ENCODE results near the gene SULF2.

Gene SULF2

DNA sequence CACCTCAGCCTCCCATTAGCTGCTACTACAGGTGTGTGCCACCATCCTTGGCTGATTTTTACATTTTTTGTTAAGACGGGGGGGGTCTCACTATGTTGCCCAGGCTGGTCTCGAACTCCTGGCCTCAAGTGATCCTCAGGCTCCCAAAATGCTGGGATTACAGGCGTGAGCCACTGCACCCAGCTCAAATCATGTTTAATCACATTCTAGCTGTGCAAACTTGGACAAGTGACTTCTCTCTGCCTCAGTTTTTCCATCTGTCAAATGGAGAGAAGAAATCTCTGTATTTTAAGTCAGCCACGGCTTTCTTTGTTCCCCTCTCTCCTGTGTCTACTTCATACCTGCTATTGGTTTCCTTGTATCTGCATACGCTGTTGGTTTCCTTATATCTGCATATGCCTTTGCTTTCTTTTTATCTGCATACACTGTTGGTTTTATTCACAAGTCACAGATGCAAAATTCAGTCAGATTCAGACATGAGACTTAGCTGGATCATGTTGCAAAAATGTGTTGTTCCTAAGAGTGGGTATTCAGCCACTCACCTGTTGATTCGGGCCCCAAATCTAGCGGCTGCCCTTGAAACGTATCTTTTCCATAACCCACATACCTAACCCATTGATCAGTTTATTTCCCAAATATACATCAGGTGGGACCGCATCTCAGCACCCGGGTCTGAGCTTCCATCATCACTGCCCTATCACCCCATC, 30.2 kb downstream of the SULF2 start:
- no peaks in the 10 kb centered on the region for H3K4me1 ChIP-seq (ENCODE audit: insufficient read depth, low read length, poor library complexity, severe bottlenecking)
- no peak overlapping the region for H3K4me3 ChIP-seq (ENCODE audit: low read length, poor library complexity, severe bottlenecking)
- H3K9me2 ChIP-seq (replicated peaks; ENCODE audit: low read depth, low read length) = no peaks in the 10 kb centered on the region
- no peaks in the 10 kb centered on the region for H3K27me3 ChIP-seq (ENCODE audit: insufficient read depth, low read length, poor library complexity, severe bottlenecking)
- no peak overlapping the region for H3K4me2 ChIP-seq (ENCODE audit: low read depth, low read length, poor library complexity, severe bottlenecking)
- H3F3A ChIP-seq (ENCODE audit: low read depth) = no peaks in the 10 kb centered on the region
- H4K20me1 ChIP-seq (ENCODE audit: insufficient read depth, low read length, poor library complexity, severe bottlenecking) = no peaks in the 10 kb centered on the region
- TF ChIP-seq CTCF (conservative IDR thresholded peaks at IDR 0.05; ENCODE audit: low read length) = no peak
- no peak for TF ChIP-seq EZH2phosphoT487 (IDR thresholded peaks at IDR 0.05; ENCODE audit: borderline replicate concordance)
- no peak overlapping the region for H3K9ac ChIP-seq (ENCODE audit: low read depth, low read length, poor library complexity, severe bottlenecking)
- H3K9me3 ChIP-seq (ENCODE audit: insufficient read depth, low read depth, low read length) = no peaks in the 10 kb centered on the region
- no peaks in the 10 kb centered on the region for H3K79me2 ChIP-seq (ENCODE audit: insufficient read depth, low read length)
- H2AFZ ChIP-seq (ENCODE audit: low read length) = no peak overlapping the region
- H3K36me3 ChIP-seq (ENCODE audit: insufficient read depth, low read length) = no peaks in the 10 kb centered on the region

GRCh38 chr20:47754388-47754715, 30.9 kb downstream of the SULF2 start:
- Histone ChIP-seq H3K79me2 (ENCODE audit: insufficient read depth, low read length) (no peaks in the 10 kb centered on the region), H3K36me3 (ENCODE audit: insufficient read depth, low read length) (no peaks in the 10 kb centered on the region), H3K9me3 (ENCODE audit: insufficient read depth, low read depth, low read length) (no peaks in the 10 kb centered on the region), H3K4me3 (ENCODE audit: low read length, poor library complexity, severe bottlenecking) (no peak overlapping the region), H3K27me3 (ENCODE audit: insufficient read depth, low read length, poor library complexity, severe bottlenecking) (no peaks in the 10 kb centered on the region), H3K4me1 (ENCODE audit: insufficient read depth, low read length, poor library complexity, severe bottlenecking) (no peaks in the 10 kb centered on the region), H2AFZ (ENCODE audit: low read length) (no peak overlapping the region), H3F3A (ENCODE audit: low read depth) (no peaks in the 10 kb centered on the region), H3K4me2 (ENCODE audit: low read depth, low read length, poor library complexity, severe bottlenecking) (no peak overlapping the region), H3K9ac (ENCODE audit: low read depth, low read length, poor library complexity, severe bottlenecking) (no peak overlapping the region), H3K9me2 (replicated peaks; ENCODE audit: low read depth, low read length) (no peaks in the 10 kb centered on the region), H4K20me1 (ENCODE audit: insufficient read depth, low read length, poor library complexity, severe bottlenecking) (no peaks in the 10 kb centered on the region)
- no peak for TF ChIP-seq CTCF (conservative IDR thresholded peaks at IDR 0.05; ENCODE audit: low read length)
- TF ChIP-seq EZH2phosphoT487 (IDR thresholded peaks at IDR 0.05; ENCODE audit: borderline replicate concordance) = no peak

DNA sequence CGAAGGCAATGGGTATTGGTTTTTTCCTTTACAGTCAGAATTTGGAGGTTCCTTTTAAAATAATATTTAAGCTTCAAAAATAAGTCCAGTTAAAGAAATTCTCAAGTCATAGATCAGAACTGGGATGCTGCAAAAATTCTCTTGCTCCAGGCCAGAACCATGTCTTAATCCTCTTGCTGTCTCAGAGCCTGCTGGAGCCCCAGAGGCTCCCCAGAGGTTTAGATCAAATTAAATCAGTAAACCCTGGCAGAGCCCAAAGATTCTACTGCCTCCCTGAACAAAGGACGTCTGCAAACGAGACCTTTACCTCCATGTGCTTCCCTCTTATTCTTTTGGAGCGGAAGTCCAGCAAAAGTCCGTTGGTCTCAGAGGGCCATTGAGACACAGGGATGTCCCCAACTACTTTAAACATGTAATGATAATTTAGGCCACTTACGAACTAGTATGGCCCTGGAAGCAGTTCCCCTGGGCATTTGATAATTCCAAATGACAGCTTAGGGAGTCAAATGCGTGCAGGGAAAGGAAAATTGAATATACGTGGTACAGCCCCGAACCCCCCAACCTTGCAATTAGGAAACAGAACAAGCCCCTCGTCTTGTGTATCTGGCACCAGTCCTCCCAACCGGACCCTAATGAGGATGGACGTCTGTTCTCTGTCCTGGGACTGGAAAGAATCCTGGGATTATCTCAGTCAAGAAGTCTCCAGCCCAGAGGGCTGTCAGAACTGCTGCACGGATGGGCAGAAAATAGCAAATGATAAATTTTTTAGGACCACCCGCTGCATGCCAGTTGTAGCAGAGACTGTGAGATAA, 31.5 kb downstream of the SULF2 start:
- H3K36me3 ChIP-seq (ENCODE audit: insufficient read depth, low read length) = no peaks in the 10 kb centered on the region
- no peaks in the 10 kb centered on the region for H4K20me1 ChIP-seq (ENCODE audit: insufficient read depth, low read length, poor library complexity, severe bottlenecking)
- H3F3A ChIP-seq (ENCODE audit: low read depth) = no peaks in the 10 kb centered on the region
- no peak overlapping the region for H3K4me3 ChIP-seq (ENCODE audit: low read length, poor library complexity, severe bottlenecking)
- H3K9me3 ChIP-seq (ENCODE audit: insufficient read depth, low read depth, low read length) = no peaks in the 10 kb centered on the region
- H3K9ac ChIP-seq (ENCODE audit: low read depth, low read length, poor library complexity, severe bottlenecking) = no peak overlapping the region
- H2AFZ ChIP-seq (ENCODE audit: low read length) = no peak overlapping the region
- TF ChIP-seq EZH2phosphoT487 (IDR thresholded peaks at IDR 0.05; ENCODE audit: borderline replicate concordance) = no peak
- TF ChIP-seq CTCF (conservative IDR thresholded peaks at IDR 0.05; ENCODE audit: low read length) = no peak
- no peak overlapping the region for H3K4me2 ChIP-seq (ENCODE audit: low read depth, low read length, poor library complexity, severe bottlenecking)
- H3K9me2 ChIP-seq (replicated peaks; ENCODE audit: low read depth, low read length) = no peaks in the 10 kb centered on the region
- no peaks in the 10 kb centered on the region for H3K4me1 ChIP-seq (ENCODE audit: insufficient read depth, low read length, poor library complexity, severe bottlenecking)
- H3K27me3 ChIP-seq (ENCODE audit: insufficient read depth, low read length, poor library complexity, severe bottlenecking) = no peaks in the 10 kb centered on the region
- no peaks in the 10 kb centered on the region for H3K79me2 ChIP-seq (ENCODE audit: insufficient read depth, low read length)
